Astrocyte (in vitro differentiated cells and primary cell): Measurements from ENCODE around the gene YJU2. TPM values are rescaled to one million over a fixed set of nuclear protein-coding genes. Genes with fewer than 3 reads are reported as not detected.

Source experiments
- DNase-seq: peaks from one replicate; pipeline ENCODE4 v3.0.0-alpha.2; 2010; ENCODE audit warnings: low read depth
- FAIRE-seq: peaks from 2 replicates; lab custom pipeline; 2011; peaks lifted over from hg19 to GRCh38; lab: Jason Lieb, UNC
- H2AFZ ChIP-seq: 2 replicates; pipeline ENCODE4 v1.6.0; 2012; ENCODE audit warnings: low read depth, low read length, inconsistent platforms
- H3K27ac ChIP-seq: 2 replicates; pipeline ENCODE4 v1.5.1; 2011; ENCODE audit warnings: low read depth, low read length, inconsistent platforms
- H3K27me3 ChIP-seq: 2 replicates; pipeline ENCODE4 v1.6.0; 2011; ENCODE audit warnings: low read length, inconsistent platforms; ENCODE audit not compliant: insufficient read depth
- H3K36me3 ChIP-seq: 2 replicates; pipeline ENCODE4 v1.5.1; 2011; ENCODE audit warnings: low read length, inconsistent platforms; ENCODE audit not compliant: insufficient read depth
- H3K4me1 ChIP-seq: 2 replicates; pipeline ENCODE4 v1.5.1; 2011; ENCODE audit warnings: low read length, inconsistent platforms; ENCODE audit not compliant: insufficient read depth
- H3K4me2 ChIP-seq: 2 replicates; pipeline ENCODE4 v1.6.0; 2012; ENCODE audit warnings: low read length, inconsistent platforms
- H3K4me3 ChIP-seq: 2 replicates; pipeline ENCODE4 v1.5.1; 2011; ENCODE audit warnings: low read depth, mild to moderate bottlenecking, low read length, inconsistent platforms; ENCODE audit not compliant: insufficient read depth
- H3K79me2 ChIP-seq: 2 replicates; pipeline ENCODE4 v1.6.0; 2012; ENCODE audit warnings: mild to moderate bottlenecking, low read length, inconsistent platforms; ENCODE audit not compliant: insufficient read depth
- H3K9ac ChIP-seq: 2 replicates; pipeline ENCODE4 v1.6.0; 2012; ENCODE audit warnings: mild to moderate bottlenecking, low read length, inconsistent platforms
- H3K9me3 ChIP-seq: 2 replicates; pipeline ENCODE4 v1.5.1; 2012; ENCODE audit warnings: low read depth, mild to moderate bottlenecking, low read length, inconsistent platforms; ENCODE audit not compliant: insufficient read depth
- H4K20me1 ChIP-seq: 2 replicates; pipeline ENCODE4 v1.6.0; 2012; ENCODE audit warnings: low read length, inconsistent platforms; ENCODE audit not compliant: insufficient read depth
- H3K27ac Mint-ChIP-seq: one replicate; pipeline ENCODE4 v1.8.0; 2021; ENCODE audit warnings: mild to moderate bottlenecking, mixed read lengths; ENCODE audit not compliant: unreplicated experiment
- H3K27me3 Mint-ChIP-seq: one replicate; pipeline ENCODE4 v1.8.0; 2021; ENCODE audit warnings: low read depth, mixed read lengths; ENCODE audit not compliant: unreplicated experiment
- H3K36me3 Mint-ChIP-seq: one replicate; pipeline ENCODE4 v1.8.0; 2021; ENCODE audit warnings: low read depth, mixed read lengths; ENCODE audit not compliant: unreplicated experiment
- H3K4me1 Mint-ChIP-seq: one replicate; pipeline ENCODE4 v1.8.0; 2021; ENCODE audit warnings: low read depth, mixed read lengths; ENCODE audit not compliant: unreplicated experiment
- H3K4me3 Mint-ChIP-seq: one replicate; pipeline ENCODE4 v1.8.0; 2021; ENCODE audit warnings: mild to moderate bottlenecking, moderate library complexity, mixed read lengths; ENCODE audit not compliant: unreplicated experiment
- H3K9me3 Mint-ChIP-seq: one replicate; pipeline ENCODE4 v1.8.0; 2021; ENCODE audit warnings: mild to moderate bottlenecking, mixed read lengths; ENCODE audit not compliant: unreplicated experiment
- CTCF ChIP-seq: IDR thresholded peaks from 2 replicates; pipeline ENCODE4 v1.5.1; 2011; ENCODE audit warnings: low read depth, mild to moderate bottlenecking, inconsistent platforms, low read length, moderate library complexity; ENCODE audit not compliant: insufficient read depth
- EZH2 ChIP-seq: IDR thresholded peaks from 2 replicates; pipeline ENCODE4 v1.6.1; 2012; ENCODE audit warnings: mild to moderate bottlenecking, low read length, inconsistent platforms; ENCODE audit not compliant: insufficient read depth
- total RNA-seq: library from RNA; stranded (reverse); gene quantifications from 2 replicates; pipeline ENCODE4 v1.2.1, GENCODE V29; 2021

The YJU2 gene
- total RNA-seq, 1 donor from 2014 or later = 14.0 TPM

DNA sequence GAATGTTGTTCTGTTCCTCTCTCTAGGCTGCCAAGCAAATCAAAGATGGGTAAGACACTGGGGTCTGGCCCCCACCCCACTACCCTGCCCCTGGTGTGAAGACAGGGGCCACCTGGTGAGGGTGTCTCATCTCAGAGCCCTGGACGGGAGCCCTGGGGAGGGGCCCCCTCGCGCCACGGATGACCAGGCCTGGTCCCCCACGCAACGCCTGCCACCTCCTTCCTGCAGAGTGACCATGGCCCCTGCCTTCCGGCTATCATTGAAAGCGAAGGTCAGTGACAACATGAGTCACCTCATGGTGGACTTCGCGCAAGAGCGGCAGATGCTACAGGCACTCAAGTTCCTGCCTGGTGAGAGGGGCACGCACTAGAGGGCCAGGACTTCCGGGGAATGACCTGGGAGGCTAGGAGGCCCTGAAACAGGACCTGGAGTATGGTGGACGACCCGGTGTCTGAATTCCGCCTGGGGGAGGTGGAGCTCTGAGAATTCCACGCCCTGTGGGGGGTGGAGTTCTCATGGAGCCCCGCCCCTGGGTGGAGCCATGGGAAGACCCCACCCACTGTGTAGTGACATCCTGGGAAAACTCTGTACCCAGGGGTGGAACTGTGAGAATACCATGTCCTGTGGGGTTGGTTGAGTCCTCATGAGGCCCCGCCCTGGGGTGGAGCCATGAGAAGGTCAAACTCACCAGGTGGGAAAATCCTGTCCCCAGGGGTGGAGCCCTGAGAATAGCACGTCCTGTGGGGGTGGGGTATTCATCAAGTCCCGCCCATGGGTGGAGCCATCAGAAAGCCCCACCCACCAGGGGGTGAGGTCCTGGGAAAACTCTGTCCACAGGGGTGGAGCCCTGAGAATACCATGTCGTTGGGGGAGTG lies 63.6 kb downstream of the YJU2 start:
- Histone ChIP-seq H3K4me3 (no peak overlapping the region), H3K9ac (no peak overlapping the region), H3K4me1 (no peaks in the 10 kb centered on the region), H3K27me3 (no peaks in the 10 kb centered on the region), H3K4me2 (no peak overlapping the region), H3K36me3 (no peaks in the 10 kb centered on the region), H4K20me1 (no peaks in the 10 kb centered on the region), H3K27ac (no peak overlapping the region), H3K9me3 (no peaks in the 10 kb centered on the region), H3K79me2 (no peaks in the 10 kb centered on the region), H2AFZ (no peak overlapping the region)
- Mint-ChIP-seq H3K27me3 (no peaks in the 10 kb centered on the region), H3K36me3 (peaks cover 9% of the 10 kb centered on the region), H3K4me3 (no peak overlapping the region), H3K27ac (no peak overlapping the region), H3K4me1 (no peaks in the 10 kb centered on the region), H3K9me3 (peaks cover 2% of the 10 kb centered on the region)
- no peak for TF ChIP-seq EZH2
- no peak for TF ChIP-seq CTCF
- DNase-seq (no peak), FAIRE-seq (no peak)

DNA sequence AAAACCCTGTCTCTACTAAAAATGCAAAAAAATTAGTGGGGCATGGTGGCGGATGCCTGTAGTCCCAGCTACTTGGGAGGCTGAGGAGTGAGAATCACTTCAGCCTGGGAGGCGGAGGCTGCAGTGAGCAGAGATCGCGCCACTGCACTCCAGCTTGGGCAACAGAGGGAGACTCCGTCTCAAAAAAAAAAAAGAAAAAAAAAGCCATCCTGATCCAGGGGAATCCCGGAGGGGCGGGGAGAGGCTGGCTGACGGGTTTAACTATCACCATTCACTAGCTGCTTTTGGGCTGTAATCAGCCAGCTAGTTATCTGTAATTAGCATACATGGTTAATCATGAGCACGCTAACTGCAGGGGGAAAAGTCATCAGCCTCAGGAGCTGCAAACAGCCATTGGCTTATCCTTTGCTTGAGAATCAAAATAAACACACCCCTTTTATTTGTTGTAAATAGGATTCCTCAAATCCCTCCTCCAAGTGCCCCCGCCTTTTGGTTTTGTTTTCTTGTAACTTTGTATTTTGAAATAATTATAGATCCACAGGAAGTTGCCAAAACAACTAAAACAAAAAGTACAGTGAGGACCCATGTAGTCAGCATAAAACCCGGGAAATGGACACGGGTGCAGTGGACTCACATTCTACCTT lies 67.1 kb downstream of the YJU2 start:
- no peak for FAIRE-seq
- Histone ChIP-seq H3K27me3 (no peaks in the 10 kb centered on the region), H3K9me3 (no peaks in the 10 kb centered on the region), H2AFZ (no peak overlapping the region), H3K4me1 (no peaks in the 10 kb centered on the region), H3K79me2 (no peaks in the 10 kb centered on the region), H3K4me3 (no peak overlapping the region), H3K4me2 (no peak overlapping the region), H3K36me3 (no peaks in the 10 kb centered on the region), H3K9ac (no peak overlapping the region), H3K27ac (no peak overlapping the region), H4K20me1 (no peaks in the 10 kb centered on the region)
- no peak overlapping the region for H3K27ac Mint-ChIP-seq
- no peak overlapping the region for H3K4me3 Mint-ChIP-seq
- TF ChIP-seq EZH2 = no peak
- no peak for TF ChIP-seq CTCF
- DNase-seq = no peak
- peaks cover 6% of the 10 kb centered on the region for H3K9me3 Mint-ChIP-seq
- no peaks in the 10 kb centered on the region for H3K4me1 Mint-ChIP-seq
- peaks cover under 1% of the 10 kb centered on the region for H3K27me3 Mint-ChIP-seq
- peaks cover 16% of the 10 kb centered on the region for H3K36me3 Mint-ChIP-seq

- Histone ChIP-seq H3K4me3 (no peak overlapping the region), H4K20me1 (no peaks in the 10 kb centered on the region), H3K4me2 (no peak overlapping the region), H3K4me1 (no peaks in the 10 kb centered on the region), H3K27ac (no peak overlapping the region), H3K36me3 (no peaks in the 10 kb centered on the region), H3K79me2 (no peaks in the 10 kb centered on the region), H2AFZ (no peak overlapping the region), H3K9ac (no peak overlapping the region), H3K9me3 (no peaks in the 10 kb centered on the region), H3K27me3 (no peaks in the 10 kb centered on the region)
- no peak for FAIRE-seq
- Mint-ChIP-seq H3K4me1 (no peaks in the 10 kb centered on the region), H3K36me3 (peaks cover 28% of the 10 kb centered on the region), H3K27me3 (peaks cover 2% of the 10 kb centered on the region), H3K27ac (no peak overlapping the region), H3K9me3 (peaks cover 19% of the 10 kb centered on the region), H3K4me3 (no peak overlapping the region)
- TF ChIP-seq EZH2 = no peak
- TF ChIP-seq CTCF = no peak
- no peak for DNase-seq
Measured at GRCh38 chr19:4316956-4317355, 70.1 kb downstream of the YJU2 start.
